PFSK-1 (cell line): ENCODE measurements around the gene SPAG6.

Source experiments
- POLR2AphosphoS5 ChIP-seq: IDR thresholded peaks from 2 replicates; pipeline ENCODE4 v1.6.1; 2012; ENCODE audit warnings: low read depth, mild to moderate bottlenecking, control low read depth, low read length, moderate library complexity
- REST ChIP-seq, 2 experiments: IDR thresholded peaks; 2 replicates each; pipeline versions ENCODE4 v1.6.1 to v1.8.0; 2011 to 2012; ENCODE audit warnings: low read depth in 2 of 2, low read length in 2 of 2, control low read depth in 1 of 2, inconsistent platforms in 1 of 2, mild to moderate bottlenecking in 1 of 2, moderate library complexity in 1 of 2; ENCODE audit not compliant: insufficient read depth in 1 of 2
- SIN3A ChIP-seq: IDR thresholded peaks from 2 replicates; pipeline ENCODE4 v1.6.1; 2012; ENCODE audit warnings: mild to moderate bottlenecking, low read length, moderate library complexity, borderline replicate concordance; ENCODE audit not compliant: insufficient read depth
- TAF1 ChIP-seq: IDR thresholded peaks from 2 replicates; pipeline ENCODE4 v1.6.1; 2012; ENCODE audit warnings: low read length, control low read depth, borderline replicate concordance; ENCODE audit not compliant: insufficient read depth

- TF ChIP-seq REST (IDR thresholded peaks at IDR 0.05; ENCODE audit: insufficient read depth in 1 of 2, low read depth in 2 of 2, low read length in 2 of 2) = no peak
- TF ChIP-seq POLR2AphosphoS5 = no peak
- no peak for TF ChIP-seq SIN3A
- no peak for TF ChIP-seq TAF1
Observed at GRCh38 chr10:22442468-22442867, 97.2 kb downstream of the SPAG6 start.
